Neural cell (in vitro differentiated cells): ENCODE data around the gene PRRX2.

Source experiments
- CTCF ChIP-seq: fragments of 450-650 bp; IDR thresholded peaks from 2 replicates; pipeline ENCODE4 v1.5.1; 2014; ENCODE audit warnings: antibody characterized with exemption, mild to moderate bottlenecking, moderate library complexity; ENCODE audit not compliant: poor library complexity, severe bottlenecking
- EP300 ChIP-seq: fragments of 450-650 bp; conservative IDR thresholded peaks from 2 replicates; pipeline ENCODE4 v1.6.1; 2014; ENCODE audit warnings: antibody characterized with exemption, mild to moderate bottlenecking, moderate library complexity; ENCODE audit not compliant: poor library complexity, severe bottlenecking
- EZH2 ChIP-seq: fragments of 200-600, 300-800 bp; shearing (Covaris generic), sonication (generic); IDR thresholded peaks from 2 replicates; pipeline ENCODE4 v1.6.1; 2014; ENCODE audit warnings: antibody characterized with exemption, low read length, borderline replicate concordance, mild to moderate bottlenecking; ENCODE audit not compliant: insufficient read depth, poor library complexity, severe bottlenecking
- MXI1 ChIP-seq: fragments of 450-650 bp; conservative IDR thresholded peaks from 2 replicates; pipeline ENCODE4 v1.6.1; 2014; ENCODE audit warnings: antibody characterized with exemption, mild to moderate bottlenecking; ENCODE audit not compliant: poor library complexity, severe bottlenecking
- POLR2AphosphoS5 ChIP-seq: IDR thresholded peaks from 2 replicates; pipeline ENCODE4 v1.6.1; 2012
- RAD21 ChIP-seq: fragments of 450-650 bp; conservative IDR thresholded peaks from 2 replicates; pipeline ENCODE4 v1.6.1; 2014; ENCODE audit warnings: antibody characterized with exemption, mild to moderate bottlenecking, moderate library complexity
- REST ChIP-seq: IDR thresholded peaks from 2 replicates; pipeline ENCODE4 v1.6.1; 2012; ENCODE audit warnings: borderline replicate concordance
- SMC3 ChIP-seq: fragments of 450-650 bp; conservative IDR thresholded peaks from 2 replicates; pipeline ENCODE4 v1.6.1; 2014; ENCODE audit warnings: antibody characterized with exemption, mild to moderate bottlenecking, moderate library complexity; ENCODE audit not compliant: poor library complexity
- TAF1 ChIP-seq: IDR thresholded peaks from 2 replicates; pipeline ENCODE4 v1.6.1; 2012; ENCODE audit warnings: low read depth

- TF ChIP-seq CTCF (no peak), EZH2 (no peak), EP300 (no peak), POLR2AphosphoS5 (no peak), REST (no peak), TAF1 (no peak), MXI1 (no peak), SMC3 (no peak), RAD21 (no peak)
Measured at GRCh38 chr9:129678844-129679243, 13.4 kb downstream of the PRRX2 start.
